Measurements from ENCODE around the gene GUK1. TPM values are rescaled to one million over a fixed set of nuclear protein-coding genes. Genes with fewer than 3 reads are reported as not detected.
A peak's percentile ranks its signal among the peaks of the same experiment; 100 is the strongest.

Gene GUK1
- polyA plus RNA-seq, 3 donors: 262 to 391 (median 316) TPM

GRCh38 chr1:228096416-228097332, 43.4 kb upstream of the GUK1 start:
- no peak overlapping the region for H3K4me3 ChIP-seq (replicated peaks in 1 of 3; ENCODE audit: low read depth in 2 of 3, low read length in 3 of 3)
- Mint-ChIP-seq H3K27ac (peak overlapping the region in 5 of 7 donors; percentile 23 to 68 (median 46)), H3K27me3 (ENCODE audit: low read depth in 3 of 3) (peaks cover 0 to 4% (median 3%) of the 10 kb centered on the region in 3 donors), H3K4me3 (no peak overlapping the region), H3K36me3 (peaks cover 53 to 78% of the 10 kb centered on the region in 2 donors), H3K4me1 (peaks cover 42% of the 10 kb centered on the region), H3K9me3 (peaks cover 5 to 16% (median 10%) of the 10 kb centered on the region in 7 donors)
- DNase-seq: peak in 1 of 3 donors; percentile 4
- 100% methylated on average over 6 of the region's 13 CpGs for WGBS (ENCODE audit: insufficient coverage)
- peaks cover 43 to 84% of the 10 kb centered on the region in 2 donors for H3K36me3 ChIP-seq (replicated peaks in 1 of 2; ENCODE audit: control insufficient read depth in 1 of 2, insufficient read depth in 2 of 2, low read length in 2 of 2)
- intact Hi-C loops (cut with micrococcal nuclease): no loop called here
- H3K4me2 ChIP-seq (replicated peaks; ENCODE audit: extremely low read depth, low read length, poor library complexity, severe bottlenecking): no peak overlapping the region
- H2AFZ ChIP-seq (ENCODE audit: insufficient read depth, low read depth, low read length, poor library complexity, severe bottlenecking): no peak overlapping the region
- peaks cover 9 to 15% of the 10 kb centered on the region in 2 donors for H3K9me3 ChIP-seq (replicated peaks in 1 of 2; ENCODE audit: control insufficient read depth in 1 of 2, insufficient read depth in 1 of 2, low read length in 2 of 2)
- TF ChIP-seq CTCF (IDR thresholded peaks at IDR 0.05): no peak
- H3K79me2 ChIP-seq (ENCODE audit: insufficient read depth, low read length): peaks cover 94% of the 10 kb centered on the region
- H3K27me3 ChIP-seq (ENCODE audit: control insufficient read depth in 2 of 2, insufficient read depth in 2 of 2, low read length in 2 of 2): no peaks in the 10 kb centered on the region
- no peak overlapping the region for H3K9ac ChIP-seq (ENCODE audit: insufficient read depth, low read length, poor library complexity, severe bottlenecking)
- H3K4me1 ChIP-seq (ENCODE audit: control insufficient read depth in 1 of 2, insufficient read depth in 2 of 2, low read length in 2 of 2): peaks cover 15 to 42% of the 10 kb centered on the region in 2 donors
- H4K20me1 ChIP-seq (ENCODE audit: insufficient read depth, low read length): peaks cover 100% of the 10 kb centered on the region
- H3K27ac ChIP-seq (ENCODE audit: low read depth in 1 of 2, low read length in 2 of 2): peak overlapping the region in 1 of 2 donors; percentile 63

GRCh38 chr1:228097333-228098081, 42.6 kb upstream of the GUK1 start:
- Mint-ChIP-seq H3K4me1 (peaks cover 34% of the 10 kb centered on the region), H3K27me3 (ENCODE audit: low read depth in 3 of 3) (peaks cover 0 to 4% (median 3%) of the 10 kb centered on the region in 3 donors), H3K27ac (peak overlapping the region in 6 of 7 donors; percentile 53 to 79 (median 58)), H3K4me3 (no peak overlapping the region), H3K9me3 (peaks cover 5 to 16% (median 10%) of the 10 kb centered on the region in 7 donors), H3K36me3 (peaks cover 46 to 71% of the 10 kb centered on the region in 2 donors)
- no peaks in the 10 kb centered on the region for H3K27me3 ChIP-seq (ENCODE audit: control insufficient read depth in 2 of 2, insufficient read depth in 2 of 2, low read length in 2 of 2)
- intact Hi-C loops (cut with micrococcal nuclease): no loop called here
- H3K36me3 ChIP-seq (replicated peaks in 1 of 2; ENCODE audit: control insufficient read depth in 1 of 2, insufficient read depth in 2 of 2, low read length in 2 of 2): peaks cover 43 to 79% of the 10 kb centered on the region in 2 donors
- H3K4me3 ChIP-seq (replicated peaks in 1 of 3; ENCODE audit: low read depth in 2 of 3, low read length in 3 of 3): no peak overlapping the region
- H2AFZ ChIP-seq (ENCODE audit: insufficient read depth, low read depth, low read length, poor library complexity, severe bottlenecking): no peak overlapping the region
- peaks cover 94% of the 10 kb centered on the region for H4K20me1 ChIP-seq (ENCODE audit: insufficient read depth, low read length)
- no peak for TF ChIP-seq CTCF (IDR thresholded peaks at IDR 0.05)
- 97% methylated on average over 22 of the region's 34 CpGs for WGBS (ENCODE audit: insufficient coverage)
- no peak overlapping the region for H3K4me2 ChIP-seq (replicated peaks; ENCODE audit: extremely low read depth, low read length, poor library complexity, severe bottlenecking)
- peak in 1 of 3 donors; percentile 4 for DNase-seq
- no peak overlapping the region for H3K9ac ChIP-seq (ENCODE audit: insufficient read depth, low read length, poor library complexity, severe bottlenecking)
- H3K27ac ChIP-seq (ENCODE audit: low read depth in 1 of 2, low read length in 2 of 2): peak overlapping the region in 1 of 2 donors; percentile 63
- H3K9me3 ChIP-seq (replicated peaks in 1 of 2; ENCODE audit: control insufficient read depth in 1 of 2, insufficient read depth in 1 of 2, low read length in 2 of 2): peaks cover 9 to 15% of the 10 kb centered on the region in 2 donors
- peaks cover 20 to 42% of the 10 kb centered on the region in 2 donors for H3K4me1 ChIP-seq (ENCODE audit: control insufficient read depth in 1 of 2, insufficient read depth in 2 of 2, low read length in 2 of 2)
- H3K79me2 ChIP-seq (ENCODE audit: insufficient read depth, low read length): peaks cover 94% of the 10 kb centered on the region
